Esophagus squamous epithelium (tissue), 5 donors: ENCODE data around the gene KRT74. TPM values are rescaled to one million over a fixed set of nuclear protein-coding genes. Genes with fewer than 3 reads are reported as not detected.

Source experiments
- DNase-seq: peaks from one replicate; lab custom pipeline; 2025; lab: John Stamatoyannopoulos, UW
- H3K27ac ChIP-seq, 4 donors: fragments of 200-600 bp; sonication (generic); one replicate each; pipeline ENCODE4 v1.5.1; 2016 to 2019; ENCODE audit warnings: mild to moderate bottlenecking in 1 of 4
- H3K27me3 ChIP-seq, 4 donors: fragments of 200-600 bp; sonication (generic); 1 replicate in 3 of 4; 2 replicates in 1 of 4; pipeline versions ENCODE4 v1.5.1 to v1.6.0; 2017 to 2021; ENCODE audit warnings: antibody characterized with exemption in 1 of 4
- H3K36me3 ChIP-seq, 3 donors: fragments of 200-600 bp; sonication (generic); one replicate each; pipeline ENCODE4 v1.5.1; 2016 to 2019
- H3K4me1 ChIP-seq, 3 donors: fragments of 200-600 bp; sonication (generic); one replicate each; pipeline ENCODE4 v1.5.1; 2017 to 2019
- H3K4me3 ChIP-seq, 4 donors: fragments of 200-600 bp; sonication (generic); 1 replicate in 3 of 4; 2 replicates in 1 of 4; pipeline ENCODE4 v1.5.1; 2016 to 2019; ENCODE audit warnings: mild to moderate bottlenecking in 2 of 4, moderate library complexity in 1 of 4
- H3K9me3 ChIP-seq, 3 donors: fragments of 200-600 bp; sonication (generic); one replicate each; pipeline ENCODE4 v1.5.1; 2016 to 2019
- POLR2A ChIP-seq, 4 donors: fragments of 450-650 bp; IDR thresholded peaks; one replicate each; pipeline ENCODE4 v1.6.1; 2017; ENCODE audit warnings: antibody characterized with exemption in 4 of 4, mild to moderate bottlenecking in 4 of 4, moderate library complexity in 3 of 4
- WGBS, 2 donors: methylation state at CpG; one replicate each; pipeline ENCODE4 v1.1.5; 2018; 5-methylcytosine and 5-hydroxymethylcytosine counted together
- intact Hi-C: fragments of 100-400 bp; cut with DNase I; formaldehyde crosslinking; loops from one replicate; pipeline ENCODE4 v1.15.0; 2022
- total RNA-seq, 4 donors: library from RNA; depleted of rRNA; stranded (reverse); fragments of >200 nt; gene quantifications; one replicate each; pipeline ENCODE4 v1.1.0, GENCODE V29; 2016
- TF ChIP-seq, protein P1 (sequence below), 6 experiments: fragments of 450-650 bp in 4 of 6; fragments of 200-600 bp in 2 of 6; sonication (generic) in 2 of 6; IDR thresholded peaks; one replicate each; pipeline ENCODE4 v1.5.1; 2016 to 2019; ENCODE audit warnings: antibody characterized with exemption in 6 of 6, mild to moderate bottlenecking in 4 of 6, moderate library complexity in 4 of 6
- donor health status: DM: yes; HTN: yes; CAD: no.

KRT74 gene
- total RNA-seq, 4 donors from 2014 or later = 0.19 to 6.7 TPM; not detected in 2

DNA sequence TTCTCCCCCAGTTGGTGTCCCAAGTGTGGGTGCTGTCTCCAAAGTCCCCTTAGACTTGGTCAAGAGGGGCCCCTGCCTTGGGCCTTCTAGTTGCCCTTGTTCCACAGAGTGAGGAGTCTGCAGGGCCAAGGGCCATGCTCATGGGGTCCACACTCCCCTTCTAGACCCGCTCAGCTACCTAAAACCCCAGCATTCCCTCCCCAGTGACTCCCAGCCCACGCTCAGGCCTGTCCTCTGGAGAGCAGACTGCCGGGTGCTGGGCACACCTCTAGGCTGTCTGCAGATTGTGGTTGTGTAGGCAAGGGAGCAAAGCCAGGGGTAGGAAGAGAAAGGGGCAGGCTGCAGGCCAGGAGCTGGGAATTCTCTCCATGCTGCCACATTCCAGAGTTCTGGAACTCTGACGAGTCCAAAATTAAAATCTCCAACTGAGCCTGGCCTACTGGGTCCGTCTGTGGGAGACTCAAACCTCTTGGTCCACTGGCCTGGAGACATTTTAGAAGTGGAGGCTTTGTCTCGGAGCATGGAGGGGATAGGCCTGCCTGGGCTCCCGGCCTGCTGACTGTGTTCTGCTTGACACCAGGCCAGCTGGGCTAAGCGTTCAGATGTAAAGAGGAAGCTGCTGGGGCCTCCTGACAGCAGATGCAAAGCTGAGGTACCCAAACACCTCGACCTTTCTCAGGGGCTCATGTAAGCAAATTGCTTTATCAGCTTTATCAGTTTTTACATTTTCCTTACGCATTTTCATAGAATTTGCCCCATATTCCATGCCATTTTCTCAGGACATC, 39.8 kb downstream of the KRT74 start:
- 47 to 49% methylated on average over 6 to 7 of the region's 10 CpGs for WGBS, 2 donors
- Histone ChIP-seq H3K4me1 (peaks cover 0 to 10% (median 5%) of the 10 kb centered on the region in 3 donors), H3K36me3 (no peaks in the 10 kb centered on the region), H3K4me3 (no peak overlapping the region), H3K27me3 (no peaks in the 10 kb centered on the region), H3K27ac (no peak overlapping the region), H3K9me3 (no peaks in the 10 kb centered on the region)
- no peak for TF ChIP-seq POLR2A (IDR thresholded peaks at IDR 0.05)
- TF ChIP-seq, protein P1, sequence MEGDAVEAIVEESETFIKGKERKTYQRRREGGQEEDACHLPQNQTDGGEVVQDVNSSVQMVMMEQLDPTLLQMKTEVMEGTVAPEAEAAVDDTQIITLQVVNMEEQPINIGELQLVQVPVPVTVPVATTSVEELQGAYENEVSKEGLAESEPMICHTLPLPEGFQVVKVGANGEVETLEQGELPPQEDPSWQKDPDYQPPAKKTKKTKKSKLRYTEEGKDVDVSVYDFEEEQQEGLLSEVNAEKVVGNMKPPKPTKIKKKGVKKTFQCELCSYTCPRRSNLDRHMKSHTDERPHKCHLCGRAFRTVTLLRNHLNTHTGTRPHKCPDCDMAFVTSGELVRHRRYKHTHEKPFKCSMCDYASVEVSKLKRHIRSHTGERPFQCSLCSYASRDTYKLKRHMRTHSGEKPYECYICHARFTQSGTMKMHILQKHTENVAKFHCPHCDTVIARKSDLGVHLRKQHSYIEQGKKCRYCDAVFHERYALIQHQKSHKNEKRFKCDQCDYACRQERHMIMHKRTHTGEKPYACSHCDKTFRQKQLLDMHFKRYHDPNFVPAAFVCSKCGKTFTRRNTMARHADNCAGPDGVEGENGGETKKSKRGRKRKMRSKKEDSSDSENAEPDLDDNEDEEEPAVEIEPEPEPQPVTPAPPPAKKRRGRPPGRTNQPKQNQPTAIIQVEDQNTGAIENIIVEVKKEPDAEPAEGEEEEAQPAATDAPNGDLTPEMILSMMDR (IDR thresholded peaks at IDR 0.05) = no peak
- intact Hi-C loops = no loop called here
- DNase-seq = no peak

DNA sequence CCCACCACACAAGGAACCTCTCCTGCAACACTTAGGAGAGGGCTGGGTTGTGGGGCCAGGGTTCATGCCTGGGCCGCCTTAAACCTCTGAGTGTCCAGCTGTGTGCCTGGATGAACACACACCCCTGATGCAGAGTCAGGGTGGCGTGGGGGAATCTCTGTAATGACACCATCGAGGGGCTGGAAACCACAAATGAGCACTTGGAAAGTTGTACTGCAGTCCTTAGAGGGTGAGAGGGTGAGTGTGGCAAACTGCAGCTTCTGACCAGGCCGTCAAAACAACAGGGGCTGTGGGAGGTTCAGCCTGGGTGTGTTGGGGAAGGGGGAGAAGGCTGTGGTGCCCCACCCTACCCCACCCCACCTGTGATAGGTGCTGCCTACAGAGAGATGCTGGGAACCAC, 41.0 kb downstream of the KRT74 start:
- no peak for TF ChIP-seq POLR2A (IDR thresholded peaks at IDR 0.05)
- TF ChIP-seq, protein P1 (IDR thresholded peaks at IDR 0.05) = no peak
- DNase-seq = no peak
- intact Hi-C loops = no loop called here
- Histone ChIP-seq H3K4me1 (peaks cover 0 to 7% (median 0%) of the 10 kb centered on the region in 3 donors), H3K27ac (no peak overlapping the region), H3K27me3 (no peaks in the 10 kb centered on the region), H3K9me3 (no peaks in the 10 kb centered on the region), H3K4me3 (no peak overlapping the region), H3K36me3 (no peaks in the 10 kb centered on the region)
- WGBS, 2 donors = 60 to 78% methylated on average over 1 to 4 of the region's 4 CpGs

DNA sequence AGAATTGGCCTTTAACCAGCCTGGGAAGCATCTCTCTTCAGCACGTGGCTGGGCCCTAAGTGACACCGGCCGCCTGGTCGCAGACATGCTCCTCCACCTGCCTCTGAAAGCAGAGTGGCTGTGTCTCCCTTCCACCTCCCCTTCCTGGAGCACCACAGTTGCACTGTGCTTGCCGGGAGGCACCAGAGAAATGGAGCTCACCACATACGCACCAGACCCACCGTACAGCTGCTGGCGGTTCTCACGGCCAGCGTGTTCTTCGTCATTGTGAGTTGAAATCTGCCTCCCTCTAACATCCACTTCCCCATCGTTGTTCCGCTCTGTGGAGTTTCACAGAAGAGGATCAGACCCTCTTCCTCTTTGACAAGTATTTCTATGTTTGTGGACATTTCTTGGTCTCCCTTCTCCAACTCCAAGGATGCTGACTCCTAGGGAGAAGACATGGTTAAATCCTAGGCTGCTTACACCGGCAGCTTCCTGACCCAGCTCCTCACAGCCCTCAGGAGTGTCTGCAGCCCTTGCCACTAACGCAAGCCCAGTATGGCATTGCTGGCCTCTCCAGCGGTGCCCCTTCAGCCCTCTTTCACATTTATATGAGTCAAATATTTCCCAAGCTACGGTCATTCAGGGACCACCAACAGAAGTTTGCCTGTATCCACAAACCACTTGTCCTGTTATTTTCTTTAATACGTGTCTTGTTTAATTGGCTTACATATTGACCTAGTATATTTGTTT, 41.9 kb downstream of the KRT74 start:
- Histone ChIP-seq H3K36me3 (no peaks in the 10 kb centered on the region), H3K4me1 (peaks cover 0 to 4% (median 0%) of the 10 kb centered on the region in 3 donors), H3K4me3 (no peak overlapping the region), H3K27ac (no peak overlapping the region), H3K9me3 (no peaks in the 10 kb centered on the region), H3K27me3 (no peaks in the 10 kb centered on the region)
- intact Hi-C loops = no loop called here
- no peak for DNase-seq
- TF ChIP-seq, protein P1 (IDR thresholded peaks at IDR 0.05) = no peak
- no peak for TF ChIP-seq POLR2A (IDR thresholded peaks at IDR 0.05)
- WGBS, 2 donors = 69 to 76% methylated on average over 17 to 18 of the region's 18 CpGs

DNA sequence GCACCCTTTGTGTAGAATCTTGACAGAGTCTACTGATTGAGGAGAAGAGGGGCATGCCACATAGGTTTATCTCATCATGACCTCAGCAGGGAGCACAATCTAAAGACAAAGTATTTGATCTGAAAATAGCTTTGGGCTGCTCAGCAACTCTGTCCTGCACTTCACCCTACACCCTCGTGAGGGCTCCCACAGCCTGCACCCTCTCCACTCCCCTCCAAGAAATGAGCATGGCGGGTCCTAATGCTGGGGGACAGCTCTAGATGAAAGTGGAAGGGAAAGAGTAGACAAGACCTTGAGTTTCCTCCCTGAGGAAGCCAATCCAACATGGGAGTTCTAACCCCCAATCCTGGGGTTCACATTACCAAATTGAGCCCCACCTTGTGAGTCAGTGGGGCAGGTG, 42.7 kb downstream of the KRT74 start:
- Histone ChIP-seq H3K27ac (no peak overlapping the region), H3K4me3 (no peak overlapping the region), H3K9me3 (no peaks in the 10 kb centered on the region), H3K36me3 (no peaks in the 10 kb centered on the region), H3K27me3 (no peaks in the 10 kb centered on the region), H3K4me1 (peaks cover 2 to 13% (median 5%) of the 10 kb centered on the region in 3 donors)
- no peak for DNase-seq
- intact Hi-C loops = no loop called here
- TF ChIP-seq, protein P1 (IDR thresholded peaks at IDR 0.05) = no peak
- TF ChIP-seq POLR2A (IDR thresholded peaks at IDR 0.05) = no peak
- no CpG with 5 or more reads among the region's 2 CpGs for WGBS, 2 donors

DNA sequence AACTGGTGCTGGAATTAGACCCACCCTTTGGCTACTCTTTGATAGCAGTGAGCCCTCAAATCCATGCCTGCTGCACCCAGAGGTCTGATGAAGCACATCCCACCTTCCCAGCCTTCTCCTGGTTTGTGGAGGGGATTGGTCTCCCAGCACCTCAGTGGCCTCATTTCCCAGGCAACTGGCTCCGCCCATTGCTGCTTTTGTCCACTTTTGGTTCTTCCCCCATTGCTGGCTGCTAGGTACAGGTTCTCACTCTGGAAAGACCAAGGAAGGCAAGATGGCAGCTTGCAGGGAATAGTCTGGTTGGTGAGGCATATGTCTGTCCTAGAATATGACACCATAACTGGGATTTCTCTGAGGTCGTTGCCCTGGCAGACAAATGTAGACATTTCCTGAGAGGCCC, 43.3 kb downstream of the KRT74 start:
- no peak overlapping the region for H3K4me3 ChIP-seq
- 70% methylated on average over 2 of the region's 2 CpGs; no CpG with 5 or more reads in 1 of the 2 donors for WGBS, 2 donors
- intact Hi-C loops = no loop called here
- peaks cover 8 to 18% (median 10%) of the 10 kb centered on the region in 3 donors for H3K4me1 ChIP-seq
- no peaks in the 10 kb centered on the region for H3K9me3 ChIP-seq
- H3K36me3 ChIP-seq = no peaks in the 10 kb centered on the region
- no peaks in the 10 kb centered on the region for H3K27me3 ChIP-seq
- DNase-seq = no peak
- no peak overlapping the region for H3K27ac ChIP-seq
- no peak for TF ChIP-seq POLR2A (IDR thresholded peaks at IDR 0.05)
- TF ChIP-seq, protein P1 (IDR thresholded peaks at IDR 0.05) = no peak
